Left lung (tissue), 10 donors: ENCODE data around the gene NCR3LG1. TPM values are rescaled to one million over a fixed set of nuclear protein-coding genes. Genes with fewer than 3 reads are reported as not detected.

Source experiments
- ATAC-seq: fragments of 200-7000 bp; cut with Tn5 transposase; one replicate; pipeline ENCODE4 v1.9.1; 2020; ENCODE audit warnings: moderate library complexity
- DNase-seq, 4 donors: peaks; one replicate each; pipeline ENCODE4 v3.0.0-alpha.2; 2013 to 2020
- H3K27ac ChIP-seq, 2 donors: fragments of 200-600 bp; sonication (generic) in 1 of 2; one replicate each; pipeline versions ENCODE4 v1.5.0 to v1.8.0; 2020 to 2021
- H3K27me3 ChIP-seq, 2 donors: fragments of 200-600 bp; sonication (generic) in 1 of 2; one replicate each; pipeline versions ENCODE4 v1.5.0 to v1.8.0; 2020 to 2021
- H3K36me3 ChIP-seq, 2 donors: fragments of 200-600 bp; sonication (generic) in 1 of 2; one replicate each; pipeline versions ENCODE4 v1.5.0 to v1.8.0; 2020 to 2021
- H3K4me1 ChIP-seq, 2 donors: fragments of 200-600 bp; one replicate each; pipeline ENCODE4 v1.8.0; 2021
- H3K4me3 ChIP-seq, 2 donors: fragments of 200-600 bp; sonication (generic) in 1 of 2; one replicate each; pipeline versions ENCODE4 v1.5.0 to v1.8.0; 2020 to 2021; ENCODE audit warnings: mild to moderate bottlenecking in 1 of 2
- H3K9me3 ChIP-seq, 2 donors: fragments of 200-600 bp; sonication (generic) in 1 of 2; one replicate each; pipeline versions ENCODE4 v1.5.0 to v1.8.0; 2020 to 2021
- intact Hi-C, 2 donors: fragments of 100-400 bp; cut with DNase I; formaldehyde crosslinking; loops; one replicate each; pipeline versions ENCODE4 v1.11.2 to v1.14.2; 2022
- polyA plus RNA-seq, 6 donors: library from polyadenylated mRNA; unstranded; fragments of 120-200 nt; gene quantifications; one replicate each; pipeline ENCODE4 v1.2.1, GENCODE V29; 2013; ENCODE audit not compliant: insufficient read length in 6 of 6
- total RNA-seq, 2 donors: library from RNA; stranded (reverse); fragmentation: NEBNext Ultra II Directional; extraction: Animal tissue kit (Norgen Biotek cat#: 25700); gene quantifications; one replicate each; pipeline ENCODE4 v1.2.1, GENCODE V29; 2021
- TF ChIP-seq, protein P1 (sequence below), 2 donors: fragments of 200-600 bp; sonication (generic) in 1 of 2; IDR thresholded peaks; one replicate each; pipeline versions ENCODE4 v1.5.0 to v1.8.0; 2021; ENCODE audit warnings: antibody characterized with exemption in 2 of 2
- donor health status: DM: no; HTN: yes; CAD: no.
- donor health status: DM: no; HTN: no; CAD: no.

Gene NCR3LG1
- total and polyA plus RNA-seq, 8 donors: 0.63 to 9.8 (median 0.85) TPM

DNA sequence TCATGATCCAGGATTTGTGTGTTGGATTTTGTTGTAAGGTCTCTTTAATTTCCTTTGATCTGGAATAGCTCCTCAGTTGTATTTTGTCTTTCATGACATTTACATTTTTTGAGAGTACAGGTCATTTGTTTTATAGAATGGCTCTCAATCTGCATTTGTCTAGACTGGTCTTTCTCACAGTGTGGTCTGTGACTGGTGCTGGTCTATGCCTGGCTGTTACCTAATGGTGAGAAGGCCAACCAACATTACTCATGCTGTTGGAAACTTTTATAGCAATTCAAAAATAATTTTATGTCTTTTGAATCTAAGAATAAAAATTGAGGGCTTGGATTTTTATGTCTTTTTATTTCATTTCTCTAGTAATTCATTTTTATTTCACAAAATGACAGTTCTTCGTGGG, 3.9 kb upstream of the NCR3LG1 start:
- Histone ChIP-seq H3K9me3 (no peaks in the 10 kb centered on the region), H3K36me3 (peaks cover 0 to 4% of the 10 kb centered on the region in 2 donors), H3K27me3 (no peaks in the 10 kb centered on the region), H3K27ac (no peak overlapping the region), H3K4me3 (no peak overlapping the region), H3K4me1 (peaks cover 5 to 15% of the 10 kb centered on the region in 2 donors)
- ATAC-seq (no peak), DNase-seq (no peak)
- intact Hi-C loops: no loop called here
- TF ChIP-seq, protein P1, sequence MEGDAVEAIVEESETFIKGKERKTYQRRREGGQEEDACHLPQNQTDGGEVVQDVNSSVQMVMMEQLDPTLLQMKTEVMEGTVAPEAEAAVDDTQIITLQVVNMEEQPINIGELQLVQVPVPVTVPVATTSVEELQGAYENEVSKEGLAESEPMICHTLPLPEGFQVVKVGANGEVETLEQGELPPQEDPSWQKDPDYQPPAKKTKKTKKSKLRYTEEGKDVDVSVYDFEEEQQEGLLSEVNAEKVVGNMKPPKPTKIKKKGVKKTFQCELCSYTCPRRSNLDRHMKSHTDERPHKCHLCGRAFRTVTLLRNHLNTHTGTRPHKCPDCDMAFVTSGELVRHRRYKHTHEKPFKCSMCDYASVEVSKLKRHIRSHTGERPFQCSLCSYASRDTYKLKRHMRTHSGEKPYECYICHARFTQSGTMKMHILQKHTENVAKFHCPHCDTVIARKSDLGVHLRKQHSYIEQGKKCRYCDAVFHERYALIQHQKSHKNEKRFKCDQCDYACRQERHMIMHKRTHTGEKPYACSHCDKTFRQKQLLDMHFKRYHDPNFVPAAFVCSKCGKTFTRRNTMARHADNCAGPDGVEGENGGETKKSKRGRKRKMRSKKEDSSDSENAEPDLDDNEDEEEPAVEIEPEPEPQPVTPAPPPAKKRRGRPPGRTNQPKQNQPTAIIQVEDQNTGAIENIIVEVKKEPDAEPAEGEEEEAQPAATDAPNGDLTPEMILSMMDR (IDR thresholded peaks at IDR 0.05): no peak

- Histone ChIP-seq H3K4me1 (peaks cover 9 to 29% of the 10 kb centered on the region in 2 donors), H3K9me3 (no peaks in the 10 kb centered on the region), H3K27me3 (no peaks in the 10 kb centered on the region), H3K4me3 (no peak overlapping the region), H3K36me3 (peaks cover 0 to 4% of the 10 kb centered on the region in 2 donors), H3K27ac (no peak overlapping the region)
- intact Hi-C loops: no loop called here
- DNase-seq: peak in 1 of 4 donors; percentile 5
- no peak for ATAC-seq
- TF ChIP-seq, protein P1 (IDR thresholded peaks at IDR 0.05): no peak
These were observed 987 bp upstream of the NCR3LG1 start for GRCh38 chr11:17350455-17351171.

GRCh38 chr11:17351172-17351509, 459 bp upstream of the NCR3LG1 start:
- TF ChIP-seq, protein P1 (IDR thresholded peaks at IDR 0.05): peak in 1 of 2 donors; percentile 20
- DNase-seq (peak in 1 of 4 donors; percentile 2), ATAC-seq (no peak)
- Histone ChIP-seq H3K27me3 (no peaks in the 10 kb centered on the region), H3K27ac (peak overlapping the region in 1 of 2 donors; percentile 77), H3K9me3 (no peaks in the 10 kb centered on the region), H3K4me1 (peaks cover 9 to 29% of the 10 kb centered on the region in 2 donors), H3K36me3 (peaks cover 0 to 4% of the 10 kb centered on the region in 2 donors), H3K4me3 (peak overlapping the region; percentile 61 to 73)
- intact Hi-C loops: no loop called here

DNA sequence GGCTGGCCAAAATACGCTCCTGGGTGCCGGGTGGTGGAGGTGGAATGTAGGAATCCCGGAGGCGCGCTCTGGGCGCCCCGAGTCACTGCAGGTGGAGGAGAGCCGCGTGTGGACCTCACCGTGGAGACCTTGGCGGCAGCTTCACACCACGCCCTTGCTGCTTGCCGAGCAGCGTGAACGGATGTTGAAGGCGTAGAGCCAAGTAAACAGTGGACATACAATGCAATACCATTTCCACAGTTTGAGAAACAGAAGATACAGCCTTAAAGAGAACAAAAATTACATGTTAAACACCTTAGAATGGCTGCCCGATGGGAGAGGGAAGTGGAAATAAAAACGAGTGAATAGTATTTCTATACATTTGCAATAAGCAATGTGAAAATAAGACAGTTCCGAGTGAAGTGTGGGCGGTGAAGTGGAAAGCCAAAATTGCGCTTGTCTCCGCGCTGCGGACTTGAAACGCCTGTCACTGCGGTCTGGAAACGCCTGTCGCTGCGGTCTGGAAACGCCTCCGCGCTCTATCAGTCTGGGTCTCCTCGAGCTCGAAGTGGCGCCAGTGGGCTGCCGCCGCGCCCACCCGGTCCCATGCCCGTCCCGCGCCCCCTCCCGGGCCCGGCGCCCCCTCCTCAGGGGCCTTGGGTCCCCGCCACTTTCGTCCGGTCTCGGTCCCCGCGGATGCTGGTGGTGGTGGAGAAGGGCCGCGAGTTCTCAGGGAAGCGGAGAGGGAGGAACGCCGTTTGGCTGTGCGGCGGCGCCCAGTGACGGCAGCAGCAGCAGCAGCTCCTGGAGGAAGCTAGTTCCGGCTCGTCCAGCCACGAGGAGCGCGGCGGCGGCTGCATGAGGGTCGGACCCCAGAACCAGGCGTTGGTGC, 1.6 kb downstream of the NCR3LG1 start:
- Histone ChIP-seq H3K27me3 (no peaks in the 10 kb centered on the region), H3K27ac (peak overlapping the region; percentile 72 to 78), H3K9me3 (no peaks in the 10 kb centered on the region), H3K4me1 (peaks cover 9 to 29% of the 10 kb centered on the region in 2 donors), H3K36me3 (peaks cover 0 to 4% of the 10 kb centered on the region in 2 donors), H3K4me3 (peak overlapping the region; percentile 61 to 73)
- TF ChIP-seq, protein P1 (IDR thresholded peaks at IDR 0.05): no peak
- peak; percentile 81 for ATAC-seq
- intact Hi-C loops: no loop called here
- DNase-seq: peak; percentile 62 to 94 (median 78)
